Ectodermal cell (in vitro differentiated cells): ENCODE measurements around the gene COL26A1.
"Not testable (repeated sequence)": the region's sequence is repeated elsewhere in the genome, so short reads cannot be mapped to it uniquely, and the experiment has no call there.

Experiments
- H3K27ac ChIP-seq: 2 replicates; pipeline ENCODE4 v1.7.0; 2013; ENCODE audit warnings: mild to moderate bottlenecking, low read depth, low read length; ENCODE audit not compliant: insufficient read depth, poor library complexity, severe bottlenecking
- H3K27me3 ChIP-seq: 2 replicates; pipeline ENCODE4 v1.7.0; 2013; ENCODE audit warnings: mild to moderate bottlenecking, low read length; ENCODE audit not compliant: insufficient read depth, control insufficient read depth, poor library complexity, severe bottlenecking
- H3K36me3 ChIP-seq: one replicate; pipeline ENCODE4 v1.7.0; 2013; ENCODE audit warnings: low read length; ENCODE audit not compliant: control insufficient read depth, insufficient read depth
- H3K4me1 ChIP-seq: one replicate; pipeline ENCODE4 v1.7.0; 2013; ENCODE audit warnings: low read length; ENCODE audit not compliant: control insufficient read depth, insufficient read depth
- H3K4me3 ChIP-seq: 2 replicates; pipeline ENCODE4 v1.7.0; 2013; ENCODE audit warnings: low read depth, low read length, control low read depth; ENCODE audit not compliant: insufficient read depth
- H3K9me3 ChIP-seq: 2 replicates; pipeline ENCODE4 v1.7.0; 2013; ENCODE audit warnings: mild to moderate bottlenecking, low read length, moderate library complexity; ENCODE audit not compliant: control insufficient read depth
- WGBS, 2 experiments: methylation state at CpG; one replicate each; pipeline ENCODE4 v1.1.7; 2013; ENCODE audit warnings: missing lambda C conversion rate in 2 of 2; 5-methylcytosine and 5-hydroxymethylcytosine counted together

COL26A1 gene

DNA sequence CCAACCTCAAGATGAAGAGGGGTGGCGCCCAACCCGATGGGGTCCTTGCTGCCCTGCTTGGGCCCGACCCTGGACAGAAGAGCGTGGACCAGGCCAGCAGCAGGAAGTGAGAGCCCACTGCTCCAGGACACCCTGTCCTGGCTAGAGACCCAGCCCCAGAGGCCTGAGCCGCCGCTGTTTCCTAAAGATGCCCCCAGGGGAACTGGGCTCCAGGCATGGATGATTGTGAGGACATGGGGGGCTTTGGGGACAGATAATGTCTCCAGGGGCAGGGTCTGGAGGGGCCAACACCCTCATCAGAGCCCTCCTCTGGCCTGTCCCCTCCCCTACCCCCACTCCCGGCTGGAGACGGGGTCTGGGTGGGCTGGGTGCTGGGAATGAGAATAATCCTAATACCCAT, 194.7 kb downstream of the COL26A1 start:
- Histone ChIP-seq H3K36me3 (no peaks in the 10 kb centered on the region), H3K4me3 (no peak overlapping the region)
- 93 to 95% methylated on average over 8 of the region's 8 CpGs for WGBS, 2 experiments

GRCh38 chr7:101557978-101558741, 195.5 kb downstream of the COL26A1 start:
- H3K4me1 ChIP-seq = no peaks in the 10 kb centered on the region
- no peaks in the 10 kb centered on the region for H3K9me3 ChIP-seq
- no peak overlapping the region for H3K27ac ChIP-seq
- H3K4me3 ChIP-seq = no peak overlapping the region
- H3K27me3 ChIP-seq = no peaks in the 10 kb centered on the region
- H3K36me3 ChIP-seq = no peaks in the 10 kb centered on the region
- WGBS, 2 experiments = 88 to 90% methylated on average over 9 of the region's 9 CpGs

More for the DNA sequence above, 194.7 kb downstream of the COL26A1 start:
- H3K27ac ChIP-seq = no peak overlapping the region
- no peaks in the 10 kb centered on the region for H3K4me1 ChIP-seq
- H3K27me3 ChIP-seq = no peaks in the 10 kb centered on the region
- no peaks in the 10 kb centered on the region for H3K9me3 ChIP-seq

GRCh38 chr7:101558742-101559325, 196.2 kb downstream of the COL26A1 start:
- Histone ChIP-seq H3K27ac (no peak overlapping the region), H3K27me3 (no peaks in the 10 kb centered on the region), H3K4me1 (peaks cover 3% of the 10 kb centered on the region), H3K36me3 (no peaks in the 10 kb centered on the region), H3K9me3 (no peaks in the 10 kb centered on the region), H3K4me3 (no peak overlapping the region)
- whole genome bisulfite sequencing, 2 experiments = 89 to 92% methylated on average over 9 of the region's 9 CpGs

DNA sequence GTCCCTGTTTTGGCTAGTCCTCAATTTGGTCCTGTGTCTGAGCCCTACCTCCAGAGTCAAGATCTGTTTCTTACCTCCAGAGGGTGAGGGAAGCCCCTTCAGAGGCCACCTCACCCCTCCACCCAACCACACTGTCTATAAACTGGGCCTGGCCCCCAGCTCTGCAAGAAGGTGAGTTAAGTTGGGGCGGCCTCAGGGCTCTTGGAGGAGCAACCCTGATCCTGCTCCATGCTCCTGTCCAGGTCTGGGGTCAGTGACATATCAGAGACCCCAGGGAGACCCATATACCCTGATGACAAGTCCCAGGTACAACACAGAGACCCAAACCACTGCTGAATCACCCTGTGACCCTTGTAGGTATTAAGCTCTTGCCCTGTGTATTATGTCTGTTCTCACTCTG, 196.9 kb downstream of the COL26A1 start:
- no peaks in the 10 kb centered on the region for H3K27me3 ChIP-seq
- 93 to 94% methylated on average over 1 of the region's 1 CpG for WGBS, 2 experiments
- peaks cover 5% of the 10 kb centered on the region for H3K4me1 ChIP-seq
- H3K36me3 ChIP-seq = no peaks in the 10 kb centered on the region
- no peak overlapping the region for H3K4me3 ChIP-seq
- no peaks in the 10 kb centered on the region for H3K9me3 ChIP-seq
- no peak overlapping the region for H3K27ac ChIP-seq

DNA sequence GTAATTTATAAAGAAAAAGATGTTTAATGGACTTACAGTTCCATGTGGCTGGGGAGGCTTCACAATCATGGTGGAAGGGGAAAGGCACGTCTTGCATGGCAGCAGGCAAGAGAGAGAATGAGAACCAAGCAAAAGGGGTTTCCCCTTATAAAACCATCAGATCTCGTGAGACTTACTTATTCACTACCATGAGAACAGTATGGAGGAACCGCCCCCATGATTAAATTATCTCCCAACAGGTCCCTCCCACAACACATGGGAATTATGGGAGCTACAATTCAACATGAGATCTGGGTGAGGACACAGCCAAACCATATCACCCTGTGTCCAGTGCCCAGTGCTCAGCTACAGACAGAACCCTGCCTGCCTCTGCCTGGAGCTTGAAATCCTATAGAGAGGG, 197.3 kb downstream of the COL26A1 start:
- H3K27ac ChIP-seq, H3K27me3 ChIP-seq, H3K9me3 ChIP-seq, H3K4me1 ChIP-seq, H3K4me3 ChIP-seq, H3K36me3 ChIP-seq: not testable (repeated sequence)
- WGBS, 2 experiments = 85 to 93% methylated on average over 3 of the region's 3 CpGs

DNA sequence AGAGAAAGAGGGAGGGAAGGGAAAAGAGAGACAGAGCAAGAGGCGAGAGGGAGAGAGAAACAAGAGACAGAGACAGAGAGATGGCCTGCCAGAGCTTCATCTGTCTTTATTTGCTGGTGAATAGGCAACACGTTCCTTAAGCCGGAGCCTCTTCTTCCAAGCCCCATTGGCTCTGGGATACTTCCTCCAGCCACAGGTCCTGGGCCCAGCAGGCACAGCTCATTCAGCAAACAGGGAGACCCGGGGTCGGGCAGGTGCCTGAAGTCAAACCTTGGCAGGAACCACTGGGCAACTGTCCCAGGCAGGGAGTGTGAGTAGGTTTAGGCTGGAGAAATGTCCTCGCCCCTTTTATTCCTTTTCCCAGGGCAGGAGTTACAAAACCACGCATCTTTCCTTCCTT, 198.2 kb downstream of the COL26A1 start:
- WGBS, 2 experiments = 88 to 89% methylated on average over 7 of the region's 7 CpGs
- no peaks in the 10 kb centered on the region for H3K27me3 ChIP-seq
- H3K4me3 ChIP-seq = no peak overlapping the region
- no peaks in the 10 kb centered on the region for H3K36me3 ChIP-seq
- H3K4me1 ChIP-seq = peaks cover 5% of the 10 kb centered on the region
- no peak overlapping the region for H3K27ac ChIP-seq
- H3K9me3 ChIP-seq = no peaks in the 10 kb centered on the region

DNA sequence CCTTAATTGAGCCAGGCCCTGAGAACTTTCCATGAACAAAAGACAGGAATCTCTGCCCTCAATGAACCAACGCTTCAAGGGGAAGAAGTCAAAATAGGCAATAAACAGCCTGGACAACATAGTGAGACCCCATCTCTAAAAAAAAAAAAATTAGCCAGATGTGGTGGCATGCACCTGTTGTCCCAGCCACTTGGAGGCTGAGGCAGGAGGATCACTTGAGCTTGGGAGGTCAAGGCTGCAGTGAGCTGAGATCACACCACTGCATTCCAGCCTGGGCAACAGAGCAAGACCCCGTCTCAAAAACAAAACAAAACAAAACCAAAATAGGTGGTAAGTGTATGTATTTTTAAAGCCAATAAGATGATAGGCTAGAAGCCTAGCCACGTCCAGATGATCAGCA, 198.6 kb downstream of the COL26A1 start:
- not testable (repeated sequence) for H3K9me3 ChIP-seq, H3K36me3 ChIP-seq, H3K27me3 ChIP-seq, H3K4me1 ChIP-seq, H3K27ac ChIP-seq, H3K4me3 ChIP-seq
- 79 to 92% methylated on average over 2 to 3 of the region's 3 CpGs for WGBS, 2 experiments

DNA sequence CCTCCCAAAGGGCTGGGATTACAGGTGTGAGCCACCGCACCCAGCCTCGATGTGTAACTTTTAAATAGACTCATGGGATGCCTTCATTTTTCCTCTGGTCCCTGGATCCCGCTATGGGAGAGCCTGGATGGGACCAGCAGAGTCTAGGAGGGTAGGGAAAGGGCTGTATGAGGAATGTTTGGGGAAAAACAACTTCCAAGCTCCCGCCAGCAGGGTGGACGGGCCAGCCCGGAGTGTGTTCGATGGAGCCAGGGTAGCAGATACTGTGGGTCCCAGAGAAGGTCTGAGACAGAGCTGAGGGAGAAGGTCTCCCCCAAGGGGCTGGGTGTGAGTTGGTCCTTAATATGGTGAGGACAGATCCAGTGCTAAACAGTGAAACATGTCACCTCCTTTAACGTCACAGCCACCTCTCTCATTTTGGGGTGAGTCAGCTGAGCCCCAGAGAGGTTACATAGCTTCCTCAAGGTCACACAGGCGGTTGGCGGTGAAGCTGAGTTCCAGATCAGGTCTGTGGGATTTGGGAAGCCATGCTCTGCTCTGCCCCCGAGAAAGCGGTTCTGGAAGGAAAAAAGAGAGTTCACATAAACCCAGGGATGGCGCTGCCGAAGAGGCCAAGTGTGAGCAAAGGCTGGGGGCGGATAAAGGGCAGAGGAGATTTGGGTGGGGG, 200.0 kb downstream of the COL26A1 start:
- H3K4me1 ChIP-seq = peaks cover 5% of the 10 kb centered on the region
- H3K27me3 ChIP-seq = no peaks in the 10 kb centered on the region
- WGBS, 2 experiments = 82 to 84% methylated on average over 15 of the region's 15 CpGs

GRCh38 chr7:101563198-101563901, 200.7 kb downstream of the COL26A1 start:
- Histone ChIP-seq H3K4me1 (peaks cover 5% of the 10 kb centered on the region), H3K36me3 (no peaks in the 10 kb centered on the region), H3K27ac (no peak overlapping the region), H3K4me3 (no peak overlapping the region), H3K9me3 (no peaks in the 10 kb centered on the region), H3K27me3 (no peaks in the 10 kb centered on the region)
- 87 to 89% methylated on average over 15 of the region's 15 CpGs for WGBS, 2 experiments

More for the DNA sequence above, 200.0 kb downstream of the COL26A1 start:
- Histone ChIP-seq H3K27ac (no peak overlapping the region), H3K4me3 (no peak overlapping the region), H3K9me3 (no peaks in the 10 kb centered on the region), H3K36me3 (no peaks in the 10 kb centered on the region)
